Glutamatergic neuron (in vitro differentiated cells): Measurements from ENCODE around the gene PRKG1. TPM values are rescaled to one million over a fixed set of nuclear protein-coding genes. Genes with fewer than 3 reads are reported as not detected.
A peak's percentile ranks its signal among the peaks of the same experiment; 100 is the strongest.

Experiments
- DNase-seq: peaks from one replicate; pipeline ENCODE4 v3.0.0; 2022
- H3K27ac Mint-ChIP-seq: one replicate; pipeline ENCODE4 v1.8.0; 2020; ENCODE audit warnings: mild to moderate bottlenecking, mixed read lengths, inconsistent platforms; ENCODE audit not compliant: unreplicated experiment
- H3K27me3 Mint-ChIP-seq: one replicate; pipeline ENCODE4 v1.8.0; 2020; ENCODE audit warnings: mild to moderate bottlenecking, moderate library complexity, mixed read lengths, inconsistent platforms; ENCODE audit not compliant: unreplicated experiment
- H3K36me3 Mint-ChIP-seq: one replicate; pipeline ENCODE4 v1.8.0; 2020; ENCODE audit warnings: mild to moderate bottlenecking, mixed read lengths, inconsistent platforms; ENCODE audit not compliant: unreplicated experiment
- H3K4me1 Mint-ChIP-seq: one replicate; pipeline ENCODE4 v1.8.0; 2020; ENCODE audit warnings: mild to moderate bottlenecking, low read depth, mixed read lengths, inconsistent platforms; ENCODE audit not compliant: unreplicated experiment
- H3K4me3 Mint-ChIP-seq: one replicate; pipeline ENCODE4 v1.8.0; 2020; ENCODE audit warnings: mild to moderate bottlenecking, mixed read lengths, inconsistent platforms; ENCODE audit not compliant: unreplicated experiment
- H3K9me3 Mint-ChIP-seq: one replicate; pipeline ENCODE4 v1.8.0; 2020; ENCODE audit warnings: mild to moderate bottlenecking, moderate library complexity, mixed read lengths, inconsistent platforms; ENCODE audit not compliant: unreplicated experiment
- total RNA-seq: library from RNA; stranded (reverse); fragmentation: NEBNext Ultra II Directional; extraction: Animal tissue kit (Norgen Biotek cat#: 25700); gene quantifications from one replicate; pipeline ENCODE4 v1.2.1, GENCODE V29; 2021; ENCODE audit not compliant: unreplicated experiment
- TF ChIP-seq, protein P1 (sequence below): fragments of 200-600 bp; sonication (generic); IDR thresholded peaks from one replicate; pipeline ENCODE4 v1.5.0; 2021; ENCODE audit not compliant: partially characterized antibody, unreplicated experiment

PRKG1 gene
- total RNA-seq, 1 donor from 2014 or later, result 52.7 TPM

DNA sequence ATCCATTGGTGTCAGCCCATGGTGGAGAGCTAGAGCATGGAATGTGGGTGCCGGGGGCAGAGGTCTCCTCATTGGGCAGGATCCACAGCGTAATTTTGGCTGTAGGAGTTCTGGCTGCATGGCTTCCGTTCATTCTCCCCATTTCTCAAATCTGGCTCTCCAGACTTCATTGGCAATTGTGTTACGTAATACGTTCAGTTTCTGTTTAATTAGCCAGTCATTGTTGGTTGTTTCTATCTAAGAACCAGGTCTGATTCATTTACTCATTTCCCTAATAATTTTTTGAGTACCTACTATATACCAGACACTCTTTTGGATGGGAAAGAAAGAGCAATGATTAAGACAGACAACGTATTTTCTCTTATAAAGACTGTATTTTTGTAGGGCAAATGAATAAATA is 325.6 kb downstream of the PRKG1 start:
- Mint-ChIP-seq H3K4me1 (peaks cover 7% of the 10 kb centered on the region), H3K36me3 (no peaks in the 10 kb centered on the region), H3K27ac (no peak overlapping the region), H3K9me3 (peaks cover 3% of the 10 kb centered on the region), H3K4me3 (no peak overlapping the region), H3K27me3 (no peaks in the 10 kb centered on the region)
- no peak for DNase-seq
- TF ChIP-seq, protein P1, sequence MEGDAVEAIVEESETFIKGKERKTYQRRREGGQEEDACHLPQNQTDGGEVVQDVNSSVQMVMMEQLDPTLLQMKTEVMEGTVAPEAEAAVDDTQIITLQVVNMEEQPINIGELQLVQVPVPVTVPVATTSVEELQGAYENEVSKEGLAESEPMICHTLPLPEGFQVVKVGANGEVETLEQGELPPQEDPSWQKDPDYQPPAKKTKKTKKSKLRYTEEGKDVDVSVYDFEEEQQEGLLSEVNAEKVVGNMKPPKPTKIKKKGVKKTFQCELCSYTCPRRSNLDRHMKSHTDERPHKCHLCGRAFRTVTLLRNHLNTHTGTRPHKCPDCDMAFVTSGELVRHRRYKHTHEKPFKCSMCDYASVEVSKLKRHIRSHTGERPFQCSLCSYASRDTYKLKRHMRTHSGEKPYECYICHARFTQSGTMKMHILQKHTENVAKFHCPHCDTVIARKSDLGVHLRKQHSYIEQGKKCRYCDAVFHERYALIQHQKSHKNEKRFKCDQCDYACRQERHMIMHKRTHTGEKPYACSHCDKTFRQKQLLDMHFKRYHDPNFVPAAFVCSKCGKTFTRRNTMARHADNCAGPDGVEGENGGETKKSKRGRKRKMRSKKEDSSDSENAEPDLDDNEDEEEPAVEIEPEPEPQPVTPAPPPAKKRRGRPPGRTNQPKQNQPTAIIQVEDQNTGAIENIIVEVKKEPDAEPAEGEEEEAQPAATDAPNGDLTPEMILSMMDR, result no peak

DNA sequence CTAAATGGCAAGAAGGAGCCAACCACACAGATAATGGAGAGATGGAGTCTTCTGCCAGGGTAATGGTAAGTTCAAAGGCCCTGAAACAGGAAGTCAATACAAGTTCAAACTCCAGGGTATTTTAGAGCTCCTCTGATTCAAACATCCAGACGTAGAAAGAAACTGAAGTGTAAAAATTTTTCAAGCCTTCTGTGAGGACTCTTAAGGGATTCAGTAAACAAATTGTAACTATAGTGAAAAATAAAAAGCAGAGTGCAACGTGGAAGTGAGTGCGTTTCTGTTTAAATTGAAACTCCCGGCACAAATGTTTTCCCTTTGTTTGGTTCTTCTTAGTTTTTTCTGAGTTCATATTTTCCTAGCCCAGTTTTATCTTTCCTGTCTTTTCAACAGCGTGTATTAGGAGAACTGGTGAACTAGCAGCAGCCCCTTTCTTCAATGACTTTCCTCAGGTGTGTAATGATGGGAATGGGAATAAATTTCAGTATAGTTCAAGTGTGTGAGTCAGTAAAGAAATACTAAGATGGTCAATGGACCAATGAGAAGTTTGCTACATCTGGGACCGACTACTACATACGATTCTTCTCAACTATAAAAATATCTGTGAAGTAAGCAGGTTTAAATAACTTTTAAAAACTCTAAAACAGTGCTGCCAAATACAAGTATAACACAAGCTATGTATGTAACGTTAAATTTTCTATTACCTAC is 326.3 kb downstream of the PRKG1 start:
- TF ChIP-seq, protein P1, result no peak
- H3K4me3 Mint-ChIP-seq, result no peak overlapping the region
- no peak for DNase-seq
- H3K27me3 Mint-ChIP-seq, result no peaks in the 10 kb centered on the region
- H3K9me3 Mint-ChIP-seq, result peaks cover 3% of the 10 kb centered on the region
- no peak overlapping the region for H3K27ac Mint-ChIP-seq
- H3K36me3 Mint-ChIP-seq, result no peaks in the 10 kb centered on the region
- peaks cover 7% of the 10 kb centered on the region for H3K4me1 Mint-ChIP-seq

DNA sequence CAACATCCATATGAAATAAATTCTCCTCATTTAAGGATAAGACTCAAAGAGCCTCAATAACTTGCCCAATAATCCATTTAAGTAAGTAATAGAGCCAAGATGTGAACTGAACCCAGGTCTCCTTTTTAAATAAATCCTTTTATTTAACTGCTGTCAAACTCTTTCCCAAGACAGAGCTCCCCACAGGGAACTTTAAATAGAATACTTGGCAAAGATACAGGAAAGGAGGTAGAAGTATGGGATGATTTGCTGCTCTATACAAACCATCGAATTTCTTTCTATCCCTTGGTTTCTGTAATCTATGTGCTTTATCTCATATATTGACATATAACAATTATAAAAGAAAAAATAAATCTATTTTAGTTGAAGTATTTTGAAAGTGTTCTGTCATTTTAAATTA is 329.2 kb downstream of the PRKG1 start:
- H3K27ac Mint-ChIP-seq, result no peak overlapping the region
- H3K27me3 Mint-ChIP-seq, result no peaks in the 10 kb centered on the region
- H3K9me3 Mint-ChIP-seq, result peaks cover 3% of the 10 kb centered on the region
- H3K4me1 Mint-ChIP-seq, result peaks cover 7% of the 10 kb centered on the region
- TF ChIP-seq, protein P1, result no peak
- H3K4me3 Mint-ChIP-seq, result no peak overlapping the region
- H3K36me3 Mint-ChIP-seq, result peaks cover 4% of the 10 kb centered on the region
- DNase-seq, result no peak

DNA sequence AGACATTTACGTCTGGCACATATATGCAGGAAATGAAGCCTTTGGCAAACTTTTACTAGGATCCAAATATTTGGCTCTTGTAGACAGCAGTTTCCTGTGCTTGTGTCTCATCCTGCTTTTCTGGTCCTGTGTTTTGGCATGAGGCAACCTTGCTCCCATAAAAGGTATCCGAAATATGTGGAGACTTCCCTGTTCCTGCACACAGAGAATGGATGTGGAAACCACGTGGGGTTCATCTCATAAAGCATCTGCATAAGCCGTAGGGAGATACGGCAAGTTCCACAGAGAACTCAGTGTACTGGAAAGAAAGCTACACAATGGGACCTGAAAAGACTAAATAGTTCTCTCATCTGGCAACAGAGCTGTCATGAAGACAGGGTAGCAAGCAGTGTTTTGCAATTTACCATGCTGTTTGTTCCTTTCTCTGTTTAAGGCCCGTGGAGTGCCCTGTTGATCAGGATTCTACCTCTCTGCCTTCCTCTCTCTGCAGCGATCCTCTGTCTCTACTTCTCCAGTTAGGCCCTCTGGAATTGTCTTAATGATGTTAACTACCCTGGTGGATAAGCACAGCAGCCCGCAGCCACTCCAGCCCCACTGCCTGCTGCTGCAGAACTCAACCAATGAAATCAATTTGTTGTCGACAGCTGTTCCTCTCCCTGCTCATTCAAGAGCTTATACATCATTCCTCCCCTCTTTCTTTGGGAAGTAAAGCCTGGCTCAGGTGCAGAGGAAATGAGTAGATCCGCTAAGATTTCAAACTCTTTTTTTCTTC is 331.5 kb downstream of the PRKG1 start:
- Mint-ChIP-seq H3K4me3 (no peak overlapping the region), H3K27ac (peak overlapping the region; percentile 57), H3K4me1 (peaks cover 4% of the 10 kb centered on the region), H3K27me3 (no peaks in the 10 kb centered on the region), H3K9me3 (peaks cover 3% of the 10 kb centered on the region), H3K36me3 (peaks cover 4% of the 10 kb centered on the region)
- TF ChIP-seq, protein P1, result no peak
- no peak for DNase-seq

DNA sequence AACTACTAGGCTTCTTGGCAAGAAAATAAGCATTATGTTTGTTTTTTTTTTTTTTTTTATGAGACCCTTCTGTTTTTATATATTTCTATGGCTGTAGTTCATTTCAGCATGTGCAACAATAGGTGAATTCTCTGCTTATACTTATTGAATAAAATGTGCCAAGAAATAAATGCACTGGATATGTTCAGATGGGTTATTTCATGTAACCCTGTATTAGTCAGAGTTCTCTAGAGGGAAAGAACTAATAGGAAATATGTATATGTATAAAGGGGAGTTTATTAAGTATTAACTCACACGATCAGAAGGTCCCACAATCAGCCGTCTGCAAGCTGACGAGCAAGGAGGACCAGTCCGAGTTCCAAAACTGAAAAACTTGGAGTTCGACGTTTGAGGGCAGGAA is 332.3 kb downstream of the PRKG1 start:
- H3K27me3 Mint-ChIP-seq, result no peaks in the 10 kb centered on the region
- no peak for DNase-seq
- TF ChIP-seq, protein P1, result no peak

More for the DNA sequence above, 332.3 kb downstream of the PRKG1 start:
- Mint-ChIP-seq H3K4me3 (no peak overlapping the region), H3K4me1 (peaks cover 8% of the 10 kb centered on the region), H3K36me3 (peaks cover 4% of the 10 kb centered on the region), H3K9me3 (peaks cover 3% of the 10 kb centered on the region), H3K27ac (no peak overlapping the region)
